Stimulated activated naive CD4-positive, alpha-beta T cell (primary cell): ENCODE results near the gene ZNF385D.

Source experiments
- DNase-seq, 6 experiments: peaks; one replicate each; lab custom pipeline; 2025; lab: John Stamatoyannopoulos, UW

ZNF385D gene

DNA sequence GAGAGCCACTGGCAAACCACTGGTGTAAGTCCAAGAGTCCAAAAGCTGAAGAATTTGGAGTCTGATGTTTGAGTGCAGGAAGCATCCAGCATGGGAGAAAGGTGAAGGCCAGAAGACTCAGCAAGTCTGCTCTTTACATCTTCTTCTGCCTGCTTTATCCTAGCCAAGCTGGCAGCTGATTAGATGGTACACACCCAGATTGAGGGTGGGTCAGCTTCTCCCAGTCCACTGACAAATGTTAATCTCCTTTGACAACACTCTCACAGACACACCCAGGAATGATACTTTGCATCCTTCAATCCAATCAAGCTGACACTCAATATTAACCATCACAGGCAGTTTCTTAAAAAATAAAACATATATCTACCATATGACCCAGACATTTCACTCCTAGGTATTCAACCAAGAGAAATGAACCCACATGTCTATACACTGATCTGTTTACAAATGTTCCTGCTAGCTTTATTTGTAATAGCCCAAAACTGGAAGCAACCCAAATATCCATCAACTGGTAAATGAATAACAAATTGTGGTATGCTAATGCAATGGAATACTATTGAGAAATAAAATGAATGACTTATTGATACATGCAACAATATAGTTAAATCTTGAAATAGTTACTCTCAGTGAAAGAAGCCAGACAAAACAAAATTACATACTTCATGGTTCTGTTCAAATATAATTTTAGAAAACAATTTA is 373.8 kb downstream of the ZNF385D start:
- DNase-seq = no peak

DNA sequence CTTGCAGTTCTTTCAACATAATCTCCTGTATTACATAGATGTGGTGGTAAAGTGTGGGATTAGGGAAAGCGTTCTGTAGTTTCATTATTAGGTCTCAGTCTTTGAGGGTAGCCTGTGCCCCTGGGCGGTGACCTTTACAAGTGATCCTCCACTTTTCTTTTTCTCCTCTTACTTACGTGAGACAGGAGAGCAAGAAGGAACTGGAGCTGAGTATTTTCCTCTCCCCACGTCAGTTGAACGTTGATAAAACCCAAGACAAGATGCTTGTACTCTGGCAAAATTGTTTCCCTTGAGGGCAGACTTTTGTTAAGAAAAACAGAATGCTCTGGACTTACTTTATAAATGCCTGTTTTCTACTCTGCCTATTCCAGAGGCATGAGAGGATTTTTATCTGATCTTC is 378.7 kb downstream of the ZNF385D start:
- no peak for DNase-seq
